ELF-1 (cell line): ENCODE results near the gene MRO.
"Not testable (repeated sequence)": the region's sequence is repeated elsewhere in the genome, so short reads cannot be mapped to it uniquely, and the experiment has no call there.

Experiments used
- DNase-seq: peaks from one replicate; pipeline ENCODE4 v3.0.0-alpha.2; 2016; ENCODE audit warnings: low read depth, low spot score

Gene MRO

GRCh38 chr18:50819728-50820378 is at the start of gene MRO:
MRO (minus strand) TSS chr18:50820016; CDS start chr18:50809400, 10,616 bp downstream.
- peak; percentile 90 for DNase-seq

- DNase-seq: no peak
Observed at GRCh38 chr18:50869150-50869549, 49.3 kb upstream of the MRO start.

GRCh38 chr18:50866765-50867164 is 46.9 kb upstream of the MRO start:
- DNase-seq: no peak

- no peak for DNase-seq
Observed at GRCh38 chr18:50863840-50864375, 44.1 kb upstream of the MRO start.

- no peak for DNase-seq
Observed at GRCh38 chr18:50862401-50862800, 42.6 kb upstream of the MRO start.

GRCh38 chr18:50861617-50862016 is 41.8 kb upstream of the MRO start:
- DNase-seq: no peak

GRCh38 chr18:50859793-50860555 is 40.2 kb upstream of the MRO start:
- no peak for DNase-seq

GRCh38 chr18:50857694-50858093 is 37.9 kb upstream of the MRO start:
- no peak for DNase-seq

- not testable (repeated sequence) for DNase-seq
Observed at GRCh38 chr18:50857166-50857565, 37.4 kb upstream of the MRO start.

GRCh38 chr18:50855976-50856757 is 36.4 kb upstream of the MRO start:
- no peak for DNase-seq

GRCh38 chr18:50853863-50854271 is 34.1 kb upstream of the MRO start:
- DNase-seq: peak; percentile 45

- DNase-seq: no peak
Observed at GRCh38 chr18:50850307-50851065, 30.7 kb upstream of the MRO start.

- DNase-seq: no peak
Observed at GRCh38 chr18:50849419-50849821, 29.6 kb upstream of the MRO start.

GRCh38 chr18:50848991-50849390 is 29.2 kb upstream of the MRO start:
- no peak for DNase-seq

- DNase-seq: no peak
Observed at GRCh38 chr18:50848061-50848551, 28.3 kb upstream of the MRO start.

GRCh38 chr18:50847192-50847591 is 27.4 kb upstream of the MRO start:
- DNase-seq: no peak

GRCh38 chr18:50844960-50845359 is 25.1 kb upstream of the MRO start:
- DNase-seq: no peak

- DNase-seq: no peak
Observed at GRCh38 chr18:50844554-50844953, 24.7 kb upstream of the MRO start.

- no peak for DNase-seq
Observed at GRCh38 chr18:50842846-50843245, 23.0 kb upstream of the MRO start.

- no peak for DNase-seq
Observed at GRCh38 chr18:50839996-50840395, 20.2 kb upstream of the MRO start.

GRCh38 chr18:50839341-50839740 is 19.5 kb upstream of the MRO start:
- DNase-seq: no peak
